ENCODE results near the gene GUCA1C.

The GUCA1C gene

GRCh38 chr3:108899530-108899929 is 54.1 kb downstream of the GUCA1C start:
- DNase-seq, result no peak

- DNase-seq, result peak; percentile 39
Measured at GRCh38 chr3:108897883-108898282, 55.8 kb downstream of the GUCA1C start.

- DNase-seq, result no peak
Measured at GRCh38 chr3:108894981-108895380, 58.7 kb downstream of the GUCA1C start.

DNA sequence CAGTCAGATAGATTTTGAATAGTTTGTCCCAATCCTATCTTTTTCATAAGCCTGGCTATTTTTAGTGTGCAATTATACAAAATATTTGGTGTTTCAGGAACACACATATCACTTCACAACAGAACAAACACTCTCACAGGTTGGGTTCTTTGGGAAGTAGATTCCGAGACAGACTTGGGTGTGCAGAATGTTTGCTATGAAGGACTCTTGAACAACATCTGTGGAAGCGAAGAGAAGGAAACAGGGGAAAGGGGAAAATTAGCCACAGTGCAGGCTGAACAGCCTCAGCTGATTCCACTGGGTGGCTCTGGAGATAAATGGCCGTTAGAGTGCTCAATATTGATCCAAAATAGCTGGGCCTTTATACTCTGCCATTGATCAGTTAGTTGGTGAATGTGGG is 61.8 kb downstream of the GUCA1C start:
- no peak for DNase-seq

DNA sequence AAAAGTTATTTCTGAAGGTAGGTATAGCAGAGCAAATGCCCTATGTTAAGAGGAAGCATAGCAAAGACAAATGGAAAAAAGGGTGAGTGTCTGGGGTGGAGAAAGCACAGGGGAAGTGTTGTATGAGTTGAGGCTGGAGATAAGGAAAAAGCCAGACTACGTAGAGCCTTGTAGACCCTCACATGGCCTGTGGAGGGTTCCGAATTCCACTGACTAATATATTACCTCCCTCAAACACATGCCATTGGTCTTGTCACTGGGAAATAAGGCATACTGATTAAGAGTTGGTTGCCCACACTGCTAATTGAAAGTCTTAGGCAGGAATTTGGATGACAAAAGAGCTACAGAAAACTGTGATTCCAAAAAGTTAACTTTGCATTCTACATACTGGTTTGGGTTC is 65.9 kb downstream of the GUCA1C start:
- DNase-seq, result no peak

DNA sequence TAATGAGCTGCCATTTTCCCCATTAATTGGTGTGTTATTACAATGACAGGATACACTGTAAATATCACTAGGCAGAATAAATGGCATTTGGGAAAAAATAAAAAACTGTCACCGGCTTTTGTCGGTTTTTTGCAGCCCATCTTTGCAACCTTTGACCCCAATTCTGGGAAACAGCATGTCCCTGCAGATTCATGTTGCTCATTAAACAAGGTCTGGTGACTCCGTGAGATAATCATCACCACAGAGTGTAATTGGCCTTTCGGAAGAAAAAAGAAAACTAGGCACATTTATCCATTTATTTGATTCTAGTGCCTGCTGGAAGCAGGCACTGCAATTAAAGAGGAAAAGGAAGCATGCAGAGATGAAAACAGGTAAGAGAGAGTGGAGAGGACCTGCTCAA is 66.6 kb downstream of the GUCA1C start:
- no peak for DNase-seq

DNA sequence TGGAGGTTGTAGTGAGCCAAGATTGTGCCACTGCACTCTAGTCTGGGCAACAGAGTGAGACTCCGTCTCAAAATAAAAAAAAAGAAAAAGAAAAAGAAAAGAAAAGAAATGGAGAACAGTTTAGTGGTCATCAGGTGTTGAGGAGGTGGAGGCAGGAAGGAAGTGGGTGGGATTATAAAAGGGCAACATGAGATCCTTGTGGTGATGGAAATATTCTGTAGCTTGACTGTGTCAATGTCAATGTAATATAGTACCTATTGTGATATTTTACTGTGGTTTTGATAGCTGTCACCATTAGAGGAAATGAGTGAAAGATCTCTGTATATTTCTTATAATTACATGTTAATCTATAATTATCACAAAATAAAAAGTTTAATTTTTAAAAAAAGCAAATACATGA is 70.3 kb downstream of the GUCA1C start:
- DNase-seq, result no peak

GRCh38 chr3:108882762-108883161 is 70.9 kb downstream of the GUCA1C start:
- DNase-seq, result no peak

- no peak for DNase-seq
Measured at GRCh38 chr3:108879915-108880314, 73.8 kb downstream of the GUCA1C start.

DNA sequence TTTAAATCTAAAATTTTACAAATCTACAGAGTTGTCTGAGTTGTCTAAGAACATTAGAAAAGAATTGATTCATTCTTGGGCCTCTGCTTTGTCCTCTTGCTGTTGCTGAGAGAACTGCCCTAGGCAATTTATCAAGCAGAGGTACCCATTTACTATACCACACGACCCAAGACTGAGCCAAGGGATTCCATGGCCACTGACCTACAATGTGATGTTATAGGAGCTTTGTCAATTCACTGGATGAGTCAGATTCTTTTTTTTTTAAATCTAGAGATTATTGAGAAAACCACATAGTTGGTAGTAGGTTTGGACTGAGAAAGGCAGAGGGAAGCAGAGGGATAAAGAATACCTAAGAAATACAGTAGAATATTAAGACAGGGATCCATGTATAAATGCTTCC is 75.8 kb downstream of the GUCA1C start:
- DNase-seq, result no peak

DNA sequence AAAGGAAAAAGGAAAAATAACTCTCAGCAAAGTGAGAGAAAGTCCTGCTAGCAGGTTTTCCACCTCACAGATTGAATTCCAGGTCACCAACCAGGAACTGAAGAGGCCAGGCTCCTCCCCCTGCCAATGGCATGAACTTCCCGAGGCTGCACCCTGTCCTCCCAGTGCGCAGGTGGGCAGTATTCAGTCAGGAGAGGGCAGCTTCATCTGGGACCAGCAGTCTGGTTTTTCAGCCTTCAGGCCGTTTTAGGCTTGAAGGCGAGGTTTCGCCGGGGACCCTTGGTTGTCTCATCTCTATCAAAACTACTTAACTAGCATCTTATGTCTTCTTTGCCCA is 89.9 kb downstream of the GUCA1C start:
- DNase-seq, result no peak

GRCh38 chr3:108862865-108863798 is 90.5 kb downstream of the GUCA1C start:
- no peak for DNase-seq

GRCh38 chr3:108861401-108861800 is 92.3 kb downstream of the GUCA1C start:
- no peak for DNase-seq

Measured in inflammatory macrophage treated with lipopolysaccharide for 4 hours (primary cell).